MV-4-11 (cell line): ENCODE data around the gene EEF2KMT.
"Not testable (repeated sequence)": the region's sequence is repeated elsewhere in the genome, so short reads cannot be mapped to it uniquely, and the experiment has no call there.

ENCODE experiments used
- DNase-seq: peaks from one replicate; lab custom pipeline; 2025; lab: John Stamatoyannopoulos, UW

Gene EEF2KMT

GRCh38 chr16:5070431-5071186, 27.0 kb downstream of the EEF2KMT start:
- no peak for DNase-seq

- no peak for DNase-seq
Observed at GRCh38 chr16:5069854-5070253, 27.7 kb downstream of the EEF2KMT start.

- no peak for DNase-seq
Observed at GRCh38 chr16:5069048-5069447, 28.5 kb downstream of the EEF2KMT start.

- DNase-seq: no peak
Observed at GRCh38 chr16:5066511-5066910, 31.1 kb downstream of the EEF2KMT start.

- DNase-seq: no peak
Observed at GRCh38 chr16:5065813-5066212, 31.8 kb downstream of the EEF2KMT start, which contains the start of gene C16orf89. TSS of gene C16orf89 (minus strand) at chr16:5065956. CDS start at chr16:5065908, 48 bp downstream.

- DNase-seq: no peak
Observed at GRCh38 chr16:5065326-5065725, 32.3 kb downstream of the EEF2KMT start.

- no peak for DNase-seq
Observed at GRCh38 chr16:5064915-5065314, 32.7 kb downstream of the EEF2KMT start.

GRCh38 chr16:5062790-5063765, 34.5 kb downstream of the EEF2KMT start:
- DNase-seq: no peak

- DNase-seq: no peak
Observed at GRCh38 chr16:5062051-5062450, 35.5 kb downstream of the EEF2KMT start.

- DNase-seq: no peak
Observed at GRCh38 chr16:5060073-5060641, 37.4 kb downstream of the EEF2KMT start.

GRCh38 chr16:5059386-5060072, 38.1 kb downstream of the EEF2KMT start:
- no peak for DNase-seq

- no peak for DNase-seq
Observed at GRCh38 chr16:5058476-5058875, 39.1 kb downstream of the EEF2KMT start.

GRCh38 chr16:5056352-5056751, 41.2 kb downstream of the EEF2KMT start:
- peak; percentile 34 for DNase-seq

- no peak for DNase-seq
Observed at GRCh38 chr16:5054876-5055865, 42.4 kb downstream of the EEF2KMT start.

- no peak for DNase-seq
Observed at GRCh38 chr16:5046914-5047313, 50.7 kb downstream of the EEF2KMT start.

- DNase-seq: no peak
Observed at GRCh38 chr16:5045499-5046115, 52.0 kb downstream of the EEF2KMT start.

GRCh38 chr16:5044581-5044980, 53.0 kb downstream of the EEF2KMT start:
- not testable (repeated sequence) for DNase-seq

- DNase-seq: no peak
Observed at GRCh38 chr16:5044011-5044540, 53.5 kb downstream of the EEF2KMT start.

- DNase-seq: no peak
Observed at GRCh38 chr16:5042574-5043171, 54.9 kb downstream of the EEF2KMT start.
